Astrocyte (in vitro differentiated cells and primary cell): ENCODE results near the gene TRIM14. TPM values are rescaled to one million over a fixed set of nuclear protein-coding genes. Genes with fewer than 3 reads are reported as not detected.

Experiments
- DNase-seq: peaks from one replicate; pipeline ENCODE4 v3.0.0-alpha.2; 2010; ENCODE audit warnings: low read depth
- FAIRE-seq: peaks from 2 replicates; lab custom pipeline; 2011; peaks lifted over from hg19 to GRCh38; lab: Jason Lieb, UNC
- H2AFZ ChIP-seq: 2 replicates; pipeline ENCODE4 v1.6.0; 2012; ENCODE audit warnings: low read depth, low read length, inconsistent platforms
- H3K27ac ChIP-seq: 2 replicates; pipeline ENCODE4 v1.5.1; 2011; ENCODE audit warnings: low read depth, low read length, inconsistent platforms
- H3K27me3 ChIP-seq: 2 replicates; pipeline ENCODE4 v1.6.0; 2011; ENCODE audit warnings: low read length, inconsistent platforms; ENCODE audit not compliant: insufficient read depth
- H3K36me3 ChIP-seq: 2 replicates; pipeline ENCODE4 v1.5.1; 2011; ENCODE audit warnings: low read length, inconsistent platforms; ENCODE audit not compliant: insufficient read depth
- H3K4me1 ChIP-seq: 2 replicates; pipeline ENCODE4 v1.5.1; 2011; ENCODE audit warnings: low read length, inconsistent platforms; ENCODE audit not compliant: insufficient read depth
- H3K4me2 ChIP-seq: 2 replicates; pipeline ENCODE4 v1.6.0; 2012; ENCODE audit warnings: low read length, inconsistent platforms
- H3K4me3 ChIP-seq: 2 replicates; pipeline ENCODE4 v1.5.1; 2011; ENCODE audit warnings: low read depth, mild to moderate bottlenecking, low read length, inconsistent platforms; ENCODE audit not compliant: insufficient read depth
- H3K79me2 ChIP-seq: 2 replicates; pipeline ENCODE4 v1.6.0; 2012; ENCODE audit warnings: mild to moderate bottlenecking, low read length, inconsistent platforms; ENCODE audit not compliant: insufficient read depth
- H3K9ac ChIP-seq: 2 replicates; pipeline ENCODE4 v1.6.0; 2012; ENCODE audit warnings: mild to moderate bottlenecking, low read length, inconsistent platforms
- H3K9me3 ChIP-seq: 2 replicates; pipeline ENCODE4 v1.5.1; 2012; ENCODE audit warnings: low read depth, mild to moderate bottlenecking, low read length, inconsistent platforms; ENCODE audit not compliant: insufficient read depth
- H4K20me1 ChIP-seq: 2 replicates; pipeline ENCODE4 v1.6.0; 2012; ENCODE audit warnings: low read length, inconsistent platforms; ENCODE audit not compliant: insufficient read depth
- H3K27ac Mint-ChIP-seq: one replicate; pipeline ENCODE4 v1.8.0; 2021; ENCODE audit warnings: mild to moderate bottlenecking, mixed read lengths; ENCODE audit not compliant: unreplicated experiment
- H3K27me3 Mint-ChIP-seq: one replicate; pipeline ENCODE4 v1.8.0; 2021; ENCODE audit warnings: low read depth, mixed read lengths; ENCODE audit not compliant: unreplicated experiment
- H3K36me3 Mint-ChIP-seq: one replicate; pipeline ENCODE4 v1.8.0; 2021; ENCODE audit warnings: low read depth, mixed read lengths; ENCODE audit not compliant: unreplicated experiment
- H3K4me1 Mint-ChIP-seq: one replicate; pipeline ENCODE4 v1.8.0; 2021; ENCODE audit warnings: low read depth, mixed read lengths; ENCODE audit not compliant: unreplicated experiment
- H3K4me3 Mint-ChIP-seq: one replicate; pipeline ENCODE4 v1.8.0; 2021; ENCODE audit warnings: mild to moderate bottlenecking, moderate library complexity, mixed read lengths; ENCODE audit not compliant: unreplicated experiment
- H3K9me3 Mint-ChIP-seq: one replicate; pipeline ENCODE4 v1.8.0; 2021; ENCODE audit warnings: mild to moderate bottlenecking, mixed read lengths; ENCODE audit not compliant: unreplicated experiment
- EZH2 ChIP-seq: IDR thresholded peaks from 2 replicates; pipeline ENCODE4 v1.6.1; 2012; ENCODE audit warnings: mild to moderate bottlenecking, low read length, inconsistent platforms; ENCODE audit not compliant: insufficient read depth
- total RNA-seq: library from RNA; stranded (reverse); gene quantifications from 2 replicates; pipeline ENCODE4 v1.2.1, GENCODE V29; 2021
- TF ChIP-seq, protein P1 (sequence below): IDR thresholded peaks from 2 replicates; pipeline ENCODE4 v1.5.1; 2011; ENCODE audit warnings: low read depth, mild to moderate bottlenecking, inconsistent platforms, low read length, moderate library complexity; ENCODE audit not compliant: insufficient read depth

The TRIM14 gene
- total RNA-seq, 1 donor from 2014 or later = 34.1 TPM

DNA sequence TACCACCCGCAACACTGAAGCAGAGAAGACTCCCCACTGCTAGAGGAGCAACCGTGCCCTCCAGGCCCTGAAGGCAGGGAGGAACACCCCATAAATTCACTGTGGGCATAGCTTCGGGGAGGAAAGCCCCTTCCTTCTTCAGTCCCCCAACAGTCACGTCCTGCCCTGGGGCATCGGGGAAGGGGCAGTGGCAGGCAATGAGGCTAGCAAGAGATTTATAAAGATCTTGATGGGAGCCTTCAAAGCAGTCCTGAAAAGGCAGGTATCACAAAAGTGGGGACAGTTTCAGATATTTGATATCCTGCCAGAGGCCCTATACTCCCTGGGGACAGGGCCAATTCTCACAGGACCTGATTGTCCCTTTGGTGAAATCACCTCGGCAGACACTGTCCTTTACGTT lies 16.9 kb upstream of the TRIM14 start:
- no peak for DNase-seq
- H3K9me3 Mint-ChIP-seq = no peaks in the 10 kb centered on the region

DNA sequence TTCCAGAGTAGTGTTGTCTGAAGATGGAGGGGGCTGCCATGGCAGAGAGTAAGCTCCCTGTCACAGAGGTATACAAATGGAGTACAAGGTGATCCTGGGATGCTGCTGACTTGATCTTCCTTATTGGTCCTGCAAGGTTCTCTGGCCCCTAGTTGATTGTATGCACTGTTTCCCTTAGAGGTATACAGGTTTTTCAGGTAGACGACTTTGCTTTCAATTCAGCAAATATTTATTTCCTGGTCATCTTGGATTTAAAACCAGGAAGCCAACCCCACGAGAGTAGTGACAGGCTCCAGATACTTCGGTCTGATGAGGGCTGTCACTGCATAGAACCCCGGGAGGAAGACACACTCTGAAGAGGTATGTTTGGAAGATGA lies 16.5 kb upstream of the TRIM14 start:
- Histone ChIP-seq H3K27ac (no peak overlapping the region), H3K4me2 (no peak overlapping the region), H3K36me3 (no peaks in the 10 kb centered on the region), H4K20me1 (no peaks in the 10 kb centered on the region), H3K4me3 (no peak overlapping the region), H3K27me3 (peaks cover 6% of the 10 kb centered on the region), H3K4me1 (no peaks in the 10 kb centered on the region), H3K9me3 (no peaks in the 10 kb centered on the region), H2AFZ (no peak overlapping the region), H3K79me2 (no peaks in the 10 kb centered on the region), H3K9ac (no peak overlapping the region)
- peaks cover 10% of the 10 kb centered on the region for H3K27me3 Mint-ChIP-seq
- no peak overlapping the region for H3K27ac Mint-ChIP-seq
- no peak overlapping the region for H3K4me3 Mint-ChIP-seq
- no peaks in the 10 kb centered on the region for H3K4me1 Mint-ChIP-seq
- H3K36me3 Mint-ChIP-seq = peaks cover 12% of the 10 kb centered on the region
- no peak for TF ChIP-seq EZH2
- TF ChIP-seq, protein P1, sequence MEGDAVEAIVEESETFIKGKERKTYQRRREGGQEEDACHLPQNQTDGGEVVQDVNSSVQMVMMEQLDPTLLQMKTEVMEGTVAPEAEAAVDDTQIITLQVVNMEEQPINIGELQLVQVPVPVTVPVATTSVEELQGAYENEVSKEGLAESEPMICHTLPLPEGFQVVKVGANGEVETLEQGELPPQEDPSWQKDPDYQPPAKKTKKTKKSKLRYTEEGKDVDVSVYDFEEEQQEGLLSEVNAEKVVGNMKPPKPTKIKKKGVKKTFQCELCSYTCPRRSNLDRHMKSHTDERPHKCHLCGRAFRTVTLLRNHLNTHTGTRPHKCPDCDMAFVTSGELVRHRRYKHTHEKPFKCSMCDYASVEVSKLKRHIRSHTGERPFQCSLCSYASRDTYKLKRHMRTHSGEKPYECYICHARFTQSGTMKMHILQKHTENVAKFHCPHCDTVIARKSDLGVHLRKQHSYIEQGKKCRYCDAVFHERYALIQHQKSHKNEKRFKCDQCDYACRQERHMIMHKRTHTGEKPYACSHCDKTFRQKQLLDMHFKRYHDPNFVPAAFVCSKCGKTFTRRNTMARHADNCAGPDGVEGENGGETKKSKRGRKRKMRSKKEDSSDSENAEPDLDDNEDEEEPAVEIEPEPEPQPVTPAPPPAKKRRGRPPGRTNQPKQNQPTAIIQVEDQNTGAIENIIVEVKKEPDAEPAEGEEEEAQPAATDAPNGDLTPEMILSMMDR = no peak
- no peaks in the 10 kb centered on the region for H3K9me3 Mint-ChIP-seq
- no peak for FAIRE-seq
- DNase-seq = no peak

More for the DNA sequence above, 16.9 kb upstream of the TRIM14 start:
- no peak for FAIRE-seq
- H3K36me3 Mint-ChIP-seq = peaks cover 10% of the 10 kb centered on the region
- Histone ChIP-seq H3K27me3 (peaks cover 6% of the 10 kb centered on the region), H4K20me1 (no peaks in the 10 kb centered on the region), H3K36me3 (no peaks in the 10 kb centered on the region), H3K79me2 (no peaks in the 10 kb centered on the region), H3K4me3 (no peak overlapping the region), H3K27ac (no peak overlapping the region), H3K9me3 (no peaks in the 10 kb centered on the region), H3K9ac (no peak overlapping the region), H2AFZ (no peak overlapping the region), H3K4me2 (no peak overlapping the region), H3K4me1 (no peaks in the 10 kb centered on the region)
- no peaks in the 10 kb centered on the region for H3K4me1 Mint-ChIP-seq
- H3K27ac Mint-ChIP-seq = no peak overlapping the region
- peaks cover 10% of the 10 kb centered on the region for H3K27me3 Mint-ChIP-seq
- no peak overlapping the region for H3K4me3 Mint-ChIP-seq
- TF ChIP-seq, protein P1 = no peak
- TF ChIP-seq EZH2 = no peak

DNA sequence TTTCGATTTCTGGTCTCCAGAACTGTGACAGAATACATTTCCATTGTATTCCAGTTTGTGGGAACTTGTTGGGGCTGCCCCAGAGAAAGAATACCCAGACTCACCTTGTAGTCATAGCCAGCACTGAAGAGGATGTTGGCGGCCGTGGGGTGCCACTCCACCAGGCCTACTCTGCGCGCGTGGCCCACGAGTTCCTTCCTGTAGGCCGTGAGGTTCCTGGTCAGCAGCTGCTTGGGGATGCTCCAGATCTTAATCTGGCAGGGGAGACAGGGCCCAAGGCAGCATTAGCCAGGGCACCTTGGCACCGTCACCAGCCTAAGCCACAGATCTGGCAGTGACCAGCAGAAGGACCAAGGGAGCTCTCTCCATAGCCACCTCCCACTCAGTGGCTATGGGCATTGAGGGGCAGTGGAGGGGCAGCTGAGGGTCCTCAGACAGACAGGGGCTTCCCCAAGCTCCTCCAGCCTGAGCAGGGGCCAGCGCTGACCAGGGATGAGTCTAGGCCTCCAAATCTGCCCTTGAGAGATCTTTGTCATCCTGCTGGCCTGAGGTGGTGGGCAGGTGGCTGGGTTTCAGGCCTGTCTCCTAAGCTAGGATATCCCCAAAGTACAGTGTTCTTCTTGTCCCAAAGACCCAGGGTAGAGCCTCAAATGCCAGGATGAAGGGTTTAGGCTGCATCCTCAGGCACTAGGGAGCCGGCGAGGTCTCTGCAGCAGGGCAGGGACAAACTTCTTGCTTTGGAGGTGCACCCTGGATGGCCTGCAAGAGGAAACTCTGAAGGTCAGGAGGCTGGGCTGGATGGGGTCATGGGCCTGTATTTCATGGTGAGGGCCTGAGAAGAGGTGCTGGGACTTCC lies 15.9 kb upstream of the TRIM14 start:
- Histone ChIP-seq H3K79me2 (no peaks in the 10 kb centered on the region), H3K27ac (no peak overlapping the region), H3K27me3 (peaks cover 6% of the 10 kb centered on the region), H3K4me2 (no peak overlapping the region), H4K20me1 (no peaks in the 10 kb centered on the region), H3K4me3 (no peak overlapping the region), H3K9me3 (no peaks in the 10 kb centered on the region), H3K4me1 (no peaks in the 10 kb centered on the region), H3K36me3 (no peaks in the 10 kb centered on the region), H3K9ac (no peak overlapping the region), H2AFZ (no peak overlapping the region)
- H3K4me3 Mint-ChIP-seq = no peak overlapping the region
- no peaks in the 10 kb centered on the region for H3K4me1 Mint-ChIP-seq
- TF ChIP-seq, protein P1 = no peak
- TF ChIP-seq EZH2 = no peak
- no peak for DNase-seq
- H3K27me3 Mint-ChIP-seq = peaks cover 10% of the 10 kb centered on the region
- FAIRE-seq = no peak
- H3K27ac Mint-ChIP-seq = no peak overlapping the region
- H3K36me3 Mint-ChIP-seq = peaks cover 14% of the 10 kb centered on the region
- no peaks in the 10 kb centered on the region for H3K9me3 Mint-ChIP-seq
